SK-N-MC (cell line): ENCODE results near the gene FIP1L1.
"Not testable (repeated sequence)": the region's sequence is repeated elsewhere in the genome, so short reads cannot be mapped to it uniquely, and the experiment has no call there.

Experiments used
- EZH2 ChIP-seq: fragments of 200-600 bp; sonication (generic); IDR thresholded peaks from one replicate; pipeline ENCODE4 v1.6.1; 2017; ENCODE audit warnings: antibody characterized with exemption
- POLR2AphosphoS5 ChIP-seq: IDR thresholded peaks from 2 replicates; pipeline ENCODE4 v1.6.1; 2012; ENCODE audit warnings: mild to moderate bottlenecking, low read depth, low read length, borderline replicate concordance

DNA sequence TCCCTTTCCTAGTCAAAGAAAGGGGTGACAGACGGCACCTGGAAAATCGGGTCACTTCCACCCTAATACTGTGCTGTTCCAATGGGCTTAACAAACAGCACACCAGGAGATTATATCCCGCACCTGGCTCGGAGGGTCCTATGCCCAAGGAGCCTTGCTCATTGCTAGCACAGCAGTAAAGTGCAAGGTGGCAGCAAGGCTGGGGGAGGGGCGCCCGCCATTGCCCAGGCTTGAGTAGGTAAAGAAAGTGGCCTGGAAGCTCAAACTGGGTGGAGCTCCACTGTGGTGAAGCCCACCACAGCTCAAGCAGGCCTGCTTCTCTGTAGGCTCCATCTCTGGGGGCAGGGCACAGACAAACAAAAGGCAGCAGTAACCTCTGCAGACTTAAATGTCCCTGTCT lies 89.1 kb downstream of the FIP1L1 start:
- not testable (repeated sequence) for TF ChIP-seq EZH2, POLR2AphosphoS5
